Loucy (cell line): ENCODE data around the gene SPATA33.

Experiments
- EZH2phosphoT487 ChIP-seq: fragments of 200-600 bp; IDR thresholded peaks from 2 replicates; pipeline ENCODE4 v1.6.1; 2018; ENCODE audit warnings: antibody characterized with exemption, mild to moderate bottlenecking, moderate library complexity, borderline replicate concordance
- TF ChIP-seq, protein P1 (sequence below): fragments of 200-600 bp; sonication (generic); conservative IDR thresholded peaks from 2 replicates; pipeline ENCODE4 v1.5.1; 2014; ENCODE audit warnings: mild to moderate bottlenecking, antibody characterized with exemption, low read length

DNA sequence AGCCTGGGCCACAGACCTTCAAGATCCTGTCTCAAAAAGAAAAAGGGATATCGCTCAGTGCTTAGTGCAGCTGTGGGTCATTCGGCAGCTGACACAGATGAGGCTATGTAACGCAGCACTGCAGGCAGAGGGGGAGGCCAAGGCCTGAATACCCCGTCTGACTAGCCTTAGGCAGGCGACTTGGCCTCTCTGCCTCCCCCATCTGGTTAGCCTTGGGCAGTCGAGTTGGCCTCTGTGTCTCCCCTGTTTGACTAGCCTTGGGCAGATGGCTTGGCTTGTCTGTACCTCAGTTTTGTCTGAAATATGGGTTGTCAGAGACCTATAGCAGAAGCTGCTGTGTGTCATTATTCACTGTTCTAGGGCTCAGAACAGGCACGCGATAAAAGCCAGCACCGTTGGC, 10.0 kb downstream of the SPATA33 start:
- TF ChIP-seq, protein P1, sequence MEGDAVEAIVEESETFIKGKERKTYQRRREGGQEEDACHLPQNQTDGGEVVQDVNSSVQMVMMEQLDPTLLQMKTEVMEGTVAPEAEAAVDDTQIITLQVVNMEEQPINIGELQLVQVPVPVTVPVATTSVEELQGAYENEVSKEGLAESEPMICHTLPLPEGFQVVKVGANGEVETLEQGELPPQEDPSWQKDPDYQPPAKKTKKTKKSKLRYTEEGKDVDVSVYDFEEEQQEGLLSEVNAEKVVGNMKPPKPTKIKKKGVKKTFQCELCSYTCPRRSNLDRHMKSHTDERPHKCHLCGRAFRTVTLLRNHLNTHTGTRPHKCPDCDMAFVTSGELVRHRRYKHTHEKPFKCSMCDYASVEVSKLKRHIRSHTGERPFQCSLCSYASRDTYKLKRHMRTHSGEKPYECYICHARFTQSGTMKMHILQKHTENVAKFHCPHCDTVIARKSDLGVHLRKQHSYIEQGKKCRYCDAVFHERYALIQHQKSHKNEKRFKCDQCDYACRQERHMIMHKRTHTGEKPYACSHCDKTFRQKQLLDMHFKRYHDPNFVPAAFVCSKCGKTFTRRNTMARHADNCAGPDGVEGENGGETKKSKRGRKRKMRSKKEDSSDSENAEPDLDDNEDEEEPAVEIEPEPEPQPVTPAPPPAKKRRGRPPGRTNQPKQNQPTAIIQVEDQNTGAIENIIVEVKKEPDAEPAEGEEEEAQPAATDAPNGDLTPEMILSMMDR, result no peak
- no peak for TF ChIP-seq EZH2phosphoT487
